Stimulated activated CD8-positive, alpha-beta memory T cell treated with anti-CD3 and anti-CD28 coated beads, Interleukin-7, amount 100 ng/mL, for 1 hour (primary cell): ENCODE measurements around the gene ZNF365.
A peak's percentile ranks its signal among the peaks of the same experiment; 100 is the strongest.

Experiments used
- DNase-seq, 2 donors: peaks; one replicate each; pipeline ENCODE4 v3.0.0-alpha.2; 2020; ENCODE audit warnings: low read depth in 2 of 2

The ZNF365 gene

DNA sequence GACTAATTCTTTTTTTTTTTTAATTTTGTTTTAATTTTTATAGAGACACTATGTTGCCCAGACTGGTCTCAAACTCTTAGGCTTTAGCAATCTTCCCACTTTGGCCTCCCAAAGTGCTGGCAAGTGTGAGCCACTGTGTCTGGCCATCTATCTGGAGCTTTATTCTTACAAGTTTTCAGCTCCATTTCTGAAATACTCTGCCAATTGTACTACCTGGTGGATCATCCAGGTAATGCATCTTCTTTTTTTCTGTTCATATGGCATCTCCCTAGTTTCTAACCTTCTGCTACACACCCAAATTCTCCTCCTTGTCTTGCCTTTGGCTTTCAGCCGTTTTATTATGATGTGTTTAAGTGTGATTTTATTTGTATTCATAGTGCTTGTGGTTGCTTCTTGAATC lies 40.2 kb downstream of the ZNF365 start:
- no peak for DNase-seq

DNA sequence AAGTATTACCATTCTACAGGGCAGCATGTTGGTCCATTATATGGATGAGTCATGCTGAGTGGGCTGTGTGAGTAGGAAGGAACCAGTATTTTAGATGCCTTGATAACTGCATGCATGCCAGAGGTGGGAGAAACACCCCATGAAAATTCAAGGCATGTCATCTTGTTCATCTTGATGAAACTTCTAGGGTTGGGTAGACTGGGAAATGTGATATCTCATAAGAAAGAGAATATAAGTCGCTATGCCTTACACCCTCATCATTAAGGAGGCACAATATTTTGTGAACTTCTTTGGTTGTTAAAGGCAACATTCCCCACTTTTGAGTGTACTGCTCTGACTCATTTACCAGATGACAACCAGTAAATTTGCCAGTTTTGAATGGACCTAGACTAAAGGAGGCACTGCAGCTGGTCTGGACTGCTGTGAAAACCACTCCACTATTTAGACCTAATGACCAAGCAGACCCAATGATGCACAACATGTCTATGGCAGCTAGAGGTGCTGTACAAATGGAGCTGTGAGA lies 48.0 kb downstream of the ZNF365 start:
- no peak for DNase-seq

DNA sequence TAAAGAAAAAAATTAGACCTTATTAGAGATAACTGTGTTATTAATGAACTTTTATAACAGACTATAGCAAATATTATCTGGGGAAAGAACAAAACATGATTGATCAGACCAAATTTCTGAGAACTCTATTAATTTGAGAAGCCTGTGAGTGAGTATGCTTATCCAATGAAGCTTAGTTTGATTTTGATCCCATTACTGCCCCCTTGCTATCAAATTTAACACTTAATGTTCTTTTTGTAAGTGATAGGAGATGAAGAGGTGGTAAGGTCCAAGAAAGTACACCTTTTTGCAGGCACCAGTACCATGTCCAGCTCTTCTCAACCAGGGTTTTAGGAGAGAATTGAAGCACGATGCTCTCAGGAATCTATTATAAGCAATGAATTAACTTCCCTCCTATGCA lies 49.9 kb downstream of the ZNF365 start:
- DNase-seq, result no peak

DNA sequence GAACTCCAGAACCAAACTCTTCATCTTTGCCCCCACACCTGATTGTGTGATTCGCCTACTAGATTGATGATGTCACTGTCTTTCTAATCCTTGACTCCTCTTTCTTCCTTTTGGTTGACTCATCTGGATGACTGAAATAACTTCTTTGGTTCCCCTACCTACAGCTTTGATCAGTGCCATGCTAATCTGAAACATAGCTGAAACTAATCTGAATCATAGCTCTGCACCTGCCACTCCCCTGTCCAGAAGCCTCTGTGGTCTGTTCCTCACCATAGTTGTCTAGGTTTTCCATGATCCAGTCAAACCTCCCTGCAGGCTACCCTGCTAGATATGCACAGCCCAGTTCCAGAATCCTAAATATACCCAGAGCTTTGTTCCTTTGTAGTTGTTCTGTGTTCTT lies 51.9 kb downstream of the ZNF365 start:
- no peak for DNase-seq

DNA sequence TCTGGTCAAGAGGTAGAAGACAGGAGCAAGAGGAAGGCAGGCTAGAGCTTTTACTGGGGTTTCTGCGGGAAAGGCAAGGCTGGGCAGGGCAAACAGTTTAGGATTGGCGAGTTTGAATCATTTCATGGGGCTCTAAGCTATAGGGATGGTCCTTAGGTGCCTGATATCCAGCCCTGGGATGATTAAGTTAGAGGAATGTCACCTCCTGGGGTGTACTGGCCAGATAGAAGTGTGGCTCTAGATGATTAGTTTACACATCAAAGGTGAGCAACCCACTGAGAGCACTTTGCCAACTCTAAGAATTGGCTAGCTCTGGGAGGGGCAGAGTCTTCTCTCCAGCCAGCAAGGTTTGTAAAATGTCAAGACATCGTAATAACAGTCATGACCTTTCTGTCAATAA lies 52.4 kb downstream of the ZNF365 start:
- DNase-seq, result no peak

DNA sequence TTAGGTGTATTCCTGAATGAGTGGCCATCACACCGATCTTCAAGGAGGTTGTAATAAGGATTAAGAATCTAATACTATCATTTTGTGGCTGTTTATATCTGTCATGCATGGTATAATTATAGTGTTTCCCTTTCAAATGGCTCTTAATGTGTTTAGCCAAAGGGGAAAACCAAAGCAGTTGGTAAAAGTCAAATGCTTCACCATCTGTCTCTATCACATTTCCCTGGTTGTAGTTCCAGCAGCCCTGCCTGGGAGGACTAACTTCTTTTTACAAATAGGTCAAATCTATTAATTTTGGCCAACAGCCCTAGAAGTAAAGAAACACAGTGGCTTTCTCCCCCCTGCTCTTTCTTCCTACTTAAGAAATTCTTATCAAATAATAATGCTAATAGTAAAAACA lies 56.7 kb downstream of the ZNF365 start:
- no peak for DNase-seq

DNA sequence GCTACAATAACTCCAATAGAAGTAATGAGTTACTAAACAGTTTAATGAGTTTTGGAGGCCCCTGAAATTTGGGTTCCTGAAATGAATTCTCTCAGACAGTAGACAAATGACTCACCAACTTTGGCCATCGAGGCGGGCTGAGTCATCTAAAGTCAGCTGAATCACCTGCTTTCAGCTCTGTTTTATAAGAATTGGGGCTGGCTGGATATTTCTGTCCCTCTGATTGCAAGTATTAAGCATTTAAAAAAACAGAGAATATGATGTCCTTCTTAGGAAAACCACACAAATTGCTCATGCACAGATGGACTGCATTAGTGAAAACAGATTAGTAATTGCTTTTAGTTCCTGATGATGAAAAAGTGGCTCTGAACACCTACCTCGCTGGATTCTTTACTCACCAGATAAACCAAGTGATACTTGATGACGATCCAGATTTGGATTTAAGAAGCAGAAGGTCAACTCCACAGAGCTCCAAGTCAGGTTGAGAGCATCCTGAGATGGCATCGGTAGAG lies 59.1 kb downstream of the ZNF365 start:
- DNase-seq, result peak in 1 of 2 donors; percentile 2

DNA sequence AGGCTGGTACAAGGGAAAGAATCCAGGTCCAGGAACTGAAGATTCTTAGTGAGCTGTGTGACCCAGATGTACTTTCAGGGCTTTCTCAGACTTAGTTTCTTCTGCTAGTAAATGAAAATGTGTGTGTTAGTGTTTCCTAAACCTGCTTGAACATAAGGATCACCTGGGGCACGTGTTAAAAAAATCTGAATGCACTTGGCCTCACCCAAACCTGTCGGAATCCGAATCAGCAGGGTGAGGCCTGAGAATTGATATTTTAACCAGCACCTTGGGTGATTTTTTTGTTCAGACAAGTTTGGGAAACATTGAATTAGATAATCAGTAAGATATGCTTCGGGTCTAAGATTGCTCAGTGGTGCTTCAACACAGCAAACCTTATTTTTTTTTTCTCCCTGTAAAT lies 59.7 kb downstream of the ZNF365 start:
- DNase-seq, result no peak

DNA sequence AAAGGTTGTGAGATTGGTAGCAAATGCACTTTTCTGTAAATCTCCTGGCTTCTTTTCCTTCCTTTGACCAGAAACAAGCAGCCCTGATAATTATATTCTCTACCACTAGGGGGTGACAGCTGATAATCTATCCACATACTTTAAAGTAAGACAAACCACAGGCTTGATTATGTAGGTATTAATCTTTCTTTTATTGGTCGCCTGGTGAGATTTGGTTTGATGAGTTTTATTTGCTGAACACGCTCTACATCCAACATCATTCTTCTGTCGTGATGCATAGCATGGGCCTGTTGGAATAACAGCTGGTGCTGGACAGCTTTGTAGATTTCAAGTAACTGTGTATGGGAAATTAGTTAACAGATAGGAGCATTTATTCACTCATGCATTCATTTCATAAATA lies 63.5 kb downstream of the ZNF365 start:
- no peak for DNase-seq

DNA sequence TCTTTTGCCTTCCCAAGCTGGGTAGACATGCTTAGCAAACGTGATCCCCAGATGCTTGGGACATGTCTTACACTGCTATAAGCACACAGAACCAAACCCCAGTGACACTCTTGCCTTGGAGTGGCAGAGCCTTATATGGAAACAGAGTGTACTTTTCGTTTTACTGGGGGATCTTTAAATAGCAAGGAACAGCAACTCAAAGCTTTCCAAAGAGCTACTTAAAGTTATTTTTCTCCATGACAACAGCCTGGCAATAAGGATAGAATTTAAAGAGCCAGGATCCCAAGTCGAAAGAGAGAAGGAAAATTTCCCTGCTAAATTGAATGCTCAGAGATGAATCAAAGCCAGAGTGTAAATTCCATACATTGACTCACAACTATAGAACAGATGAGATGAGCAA lies 67.8 kb downstream of the ZNF365 start:
- no peak for DNase-seq

DNA sequence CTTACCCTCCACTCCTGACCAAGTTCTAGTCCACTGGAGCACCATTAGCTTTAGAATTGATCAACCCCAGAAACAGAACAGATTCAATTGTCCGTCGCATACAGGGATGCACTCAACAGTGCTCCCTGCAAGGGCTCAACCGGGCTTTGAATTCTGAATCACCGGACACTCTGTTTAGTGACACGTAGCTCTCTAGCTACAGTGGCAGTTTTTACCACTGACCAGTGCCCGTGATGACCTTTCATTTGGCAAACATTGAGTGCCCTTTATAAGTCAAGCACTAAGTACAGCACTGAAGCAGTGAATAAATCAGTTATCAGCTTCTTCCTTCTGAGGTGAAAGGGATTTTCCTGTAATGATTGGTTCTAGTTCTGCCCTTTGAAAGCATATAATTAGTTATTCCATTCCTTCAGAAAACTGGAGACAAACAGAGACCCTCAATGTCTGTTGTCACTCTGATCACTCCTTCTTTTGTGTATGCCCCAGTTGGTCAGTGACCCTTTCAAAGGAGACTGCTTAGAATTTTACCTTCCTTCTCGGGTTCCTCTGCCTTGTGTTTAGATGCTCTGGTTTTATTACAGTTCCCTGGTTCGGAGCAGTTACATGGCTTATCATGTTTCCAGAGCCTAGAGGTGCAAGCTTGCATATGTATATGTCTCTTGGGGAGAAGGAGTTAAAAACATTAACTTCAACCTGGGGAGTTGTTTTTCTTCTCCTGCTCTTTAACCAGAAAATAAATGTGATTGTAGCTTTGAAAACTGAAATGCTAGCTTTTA lies 68.9 kb downstream of the ZNF365 start:
- DNase-seq, result no peak

DNA sequence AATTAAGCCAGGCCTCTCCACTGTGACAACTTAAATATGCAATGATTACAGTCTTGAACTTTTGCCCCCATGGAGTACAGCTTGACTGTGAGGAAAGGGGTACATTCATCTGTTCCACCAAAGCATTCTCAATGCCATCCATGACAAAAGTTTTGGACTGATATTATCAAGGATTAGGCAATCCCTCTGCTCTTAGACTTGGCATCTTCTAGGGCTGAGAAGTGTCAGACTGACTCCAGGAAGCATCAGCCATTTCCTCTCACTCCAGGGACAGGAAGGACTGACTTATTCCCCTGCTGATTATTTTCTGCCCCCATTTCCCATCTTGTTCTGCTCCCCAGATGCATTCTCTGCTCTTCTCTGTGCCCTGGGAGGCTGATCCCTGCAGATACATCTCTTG lies 69.7 kb downstream of the ZNF365 start:
- DNase-seq, result no peak

DNA sequence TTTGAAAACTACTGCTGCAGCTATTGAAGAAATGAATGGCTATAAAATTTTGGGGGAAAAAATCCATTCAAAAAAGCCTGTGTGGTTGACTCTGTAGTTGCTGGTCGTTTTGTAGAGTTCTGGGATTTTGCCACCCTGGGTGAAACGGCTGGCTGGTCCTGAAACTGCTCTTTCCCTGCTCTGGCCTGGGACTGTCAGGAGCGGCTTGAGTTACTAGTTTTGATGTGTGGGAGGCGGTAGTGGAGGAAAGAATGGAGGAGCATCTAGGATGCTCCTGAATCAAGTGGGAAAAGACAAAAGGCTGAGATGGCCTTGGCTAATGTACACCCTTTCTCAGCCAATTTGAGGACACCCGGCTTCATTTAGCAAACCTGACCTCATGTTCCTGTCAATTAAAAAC lies 72.5 kb downstream of the ZNF365 start:
- DNase-seq, result no peak

DNA sequence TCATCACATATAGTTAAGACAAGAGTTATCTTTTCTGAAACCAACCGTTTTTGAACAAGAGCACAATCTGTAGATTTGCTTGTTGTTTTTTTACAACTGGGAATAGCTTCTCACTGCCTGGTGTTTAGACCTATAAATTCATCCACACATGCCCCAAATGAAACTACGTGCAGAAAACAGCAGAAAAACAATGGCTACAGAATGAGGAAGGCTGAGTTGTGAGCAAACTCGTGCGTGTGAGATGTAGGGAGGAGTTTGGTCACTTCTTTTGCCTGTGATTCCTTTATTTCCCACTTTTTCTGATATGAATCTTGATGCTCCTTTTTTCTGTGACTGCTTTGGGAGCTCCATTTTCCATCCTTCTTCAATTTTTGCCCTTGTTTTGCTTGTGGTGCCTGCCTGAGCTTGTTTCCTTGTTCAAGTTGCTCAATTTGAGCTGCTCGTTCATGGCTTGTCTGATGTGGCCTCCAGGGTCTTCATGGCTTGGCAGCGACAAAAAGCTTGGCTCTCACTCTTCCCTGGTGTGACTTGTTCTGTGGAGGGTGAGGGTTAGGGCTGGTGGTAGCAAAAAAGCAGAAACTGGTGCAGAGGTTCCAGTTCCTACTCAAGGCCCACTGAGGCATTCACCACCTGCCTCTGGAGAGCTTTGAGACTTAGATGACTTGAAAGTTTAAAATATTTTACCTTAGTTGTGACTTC lies 76.9 kb downstream of the ZNF365 start:
- DNase-seq, result no peak

DNA sequence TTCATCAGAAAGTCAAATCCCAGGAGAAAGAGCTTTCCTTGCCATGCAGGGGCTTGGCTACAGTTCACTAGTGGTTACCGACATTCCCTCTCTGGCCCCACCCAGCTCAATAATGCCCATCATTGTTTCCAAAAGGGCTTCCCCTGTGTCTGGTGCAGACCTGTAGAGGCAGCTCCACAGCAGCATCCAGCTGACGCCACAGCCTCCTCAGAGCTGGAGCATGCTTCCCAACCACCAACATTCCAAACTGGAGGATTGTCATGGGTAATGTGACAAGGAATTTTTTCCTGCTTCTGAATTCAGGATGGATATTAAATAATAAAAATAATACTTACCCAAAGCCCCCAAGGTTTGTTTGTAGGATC lies 77.4 kb downstream of the ZNF365 start:
- DNase-seq, result no peak
